MM.1S (cell line): ENCODE data around the gene LZTS3.
"Not testable (repeated sequence)": the region's sequence is repeated elsewhere in the genome, so short reads cannot be mapped to it uniquely, and the experiment has no call there.

ENCODE experiments used
- EZH2phosphoT487 ChIP-seq: fragments of 300-600 bp; sonication (generic); IDR thresholded peaks from 2 replicates; pipeline ENCODE4 v1.6.1; 2018; ENCODE audit warnings: antibody characterized with exemption, low read length
- TF ChIP-seq, protein P1 (sequence below): fragments of 300-600 bp; sonication (generic); IDR thresholded peaks from 2 replicates; pipeline ENCODE4 v1.5.1; 2016; ENCODE audit warnings: antibody characterized with exemption, low read length, mixed read lengths

- TF ChIP-seq, protein P1, sequence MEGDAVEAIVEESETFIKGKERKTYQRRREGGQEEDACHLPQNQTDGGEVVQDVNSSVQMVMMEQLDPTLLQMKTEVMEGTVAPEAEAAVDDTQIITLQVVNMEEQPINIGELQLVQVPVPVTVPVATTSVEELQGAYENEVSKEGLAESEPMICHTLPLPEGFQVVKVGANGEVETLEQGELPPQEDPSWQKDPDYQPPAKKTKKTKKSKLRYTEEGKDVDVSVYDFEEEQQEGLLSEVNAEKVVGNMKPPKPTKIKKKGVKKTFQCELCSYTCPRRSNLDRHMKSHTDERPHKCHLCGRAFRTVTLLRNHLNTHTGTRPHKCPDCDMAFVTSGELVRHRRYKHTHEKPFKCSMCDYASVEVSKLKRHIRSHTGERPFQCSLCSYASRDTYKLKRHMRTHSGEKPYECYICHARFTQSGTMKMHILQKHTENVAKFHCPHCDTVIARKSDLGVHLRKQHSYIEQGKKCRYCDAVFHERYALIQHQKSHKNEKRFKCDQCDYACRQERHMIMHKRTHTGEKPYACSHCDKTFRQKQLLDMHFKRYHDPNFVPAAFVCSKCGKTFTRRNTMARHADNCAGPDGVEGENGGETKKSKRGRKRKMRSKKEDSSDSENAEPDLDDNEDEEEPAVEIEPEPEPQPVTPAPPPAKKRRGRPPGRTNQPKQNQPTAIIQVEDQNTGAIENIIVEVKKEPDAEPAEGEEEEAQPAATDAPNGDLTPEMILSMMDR: not testable (repeated sequence)
- not testable (repeated sequence) for TF ChIP-seq EZH2phosphoT487
Measured at GRCh38 chr20:3152057-3152644, 21.2 kb downstream of the LZTS3 start.
